DOHH2 (cell line): ENCODE data around the gene TOX3.

Experiments
- CTCF ChIP-seq: fragments of 200-600 bp; sonication (generic); IDR thresholded peaks from one replicate; pipeline ENCODE4 v1.5.1; 2014; ENCODE audit warnings: antibody characterized with exemption, mild to moderate bottlenecking, low read depth, low read length; ENCODE audit not compliant: poor library complexity, severe bottlenecking
- EZH2phosphoT487 ChIP-seq: fragments of 200-600 bp; sonication (generic); IDR thresholded peaks from 2 replicates; pipeline ENCODE4 v1.6.1; 2017; ENCODE audit warnings: borderline replicate concordance, mild to moderate bottlenecking, antibody characterized with exemption, low read length, moderate library complexity, mixed read lengths

GRCh38 chr16:52451971-52452421 is 94.9 kb downstream of the TOX3 start:
- no peak for TF ChIP-seq CTCF
- no peak for TF ChIP-seq EZH2phosphoT487
